Measurements from ENCODE around the gene WDFY3. TPM values are rescaled to one million over a fixed set of nuclear protein-coding genes. Genes with fewer than 3 reads are reported as not detected.

WDFY3 gene
- total and polyA plus RNA-seq, 7 donors, result 3.2 to 54.2 (median 38.2) TPM

DNA sequence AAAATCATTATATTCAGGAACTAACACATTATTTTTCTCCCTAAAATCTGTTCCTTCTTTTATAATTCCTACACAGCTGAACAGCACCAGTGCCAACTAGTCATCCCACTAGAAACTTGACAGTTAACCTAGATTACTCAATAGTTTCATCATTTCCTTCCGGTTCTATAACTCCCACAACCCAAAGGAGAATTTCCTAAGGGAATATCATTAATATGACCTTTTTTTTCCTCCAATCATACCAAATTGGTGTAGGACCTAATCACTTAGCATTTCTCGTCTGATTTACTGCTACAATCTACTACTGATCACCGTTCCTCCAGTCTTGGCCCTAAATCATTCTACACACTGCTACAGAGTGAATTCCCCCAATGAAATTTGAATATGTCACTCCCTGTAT lies 45.9 kb downstream of the WDFY3 start:
- ATAC-seq (peak in 3 of 4 donors; percentile 49 to 68 (median 55)), DNase-seq (no peak)
- Histone ChIP-seq H3K9me3 (no peaks in the 10 kb centered on the region), H3K27ac (peak overlapping the region; percentile 7), H3K27me3 (ENCODE audit: insufficient read depth in 3 of 3, low read length in 2 of 3) (no peaks in the 10 kb centered on the region), H3K4me3 (no peak overlapping the region), H3K36me3 (ENCODE audit: insufficient read depth in 1 of 2, low read depth in 1 of 2) (peaks cover 0 to 7% of the 10 kb centered on the region in 2 donors), H3K4me1 (peaks cover 24% of the 10 kb centered on the region)
- WGBS, 3 donors, result 52 to 66% (median 66%) methylated on average over 3 of the region's 3 CpGs
- intact Hi-C loops (cut with DNase I), result no loop called here
- TF ChIP-seq, protein P1, sequence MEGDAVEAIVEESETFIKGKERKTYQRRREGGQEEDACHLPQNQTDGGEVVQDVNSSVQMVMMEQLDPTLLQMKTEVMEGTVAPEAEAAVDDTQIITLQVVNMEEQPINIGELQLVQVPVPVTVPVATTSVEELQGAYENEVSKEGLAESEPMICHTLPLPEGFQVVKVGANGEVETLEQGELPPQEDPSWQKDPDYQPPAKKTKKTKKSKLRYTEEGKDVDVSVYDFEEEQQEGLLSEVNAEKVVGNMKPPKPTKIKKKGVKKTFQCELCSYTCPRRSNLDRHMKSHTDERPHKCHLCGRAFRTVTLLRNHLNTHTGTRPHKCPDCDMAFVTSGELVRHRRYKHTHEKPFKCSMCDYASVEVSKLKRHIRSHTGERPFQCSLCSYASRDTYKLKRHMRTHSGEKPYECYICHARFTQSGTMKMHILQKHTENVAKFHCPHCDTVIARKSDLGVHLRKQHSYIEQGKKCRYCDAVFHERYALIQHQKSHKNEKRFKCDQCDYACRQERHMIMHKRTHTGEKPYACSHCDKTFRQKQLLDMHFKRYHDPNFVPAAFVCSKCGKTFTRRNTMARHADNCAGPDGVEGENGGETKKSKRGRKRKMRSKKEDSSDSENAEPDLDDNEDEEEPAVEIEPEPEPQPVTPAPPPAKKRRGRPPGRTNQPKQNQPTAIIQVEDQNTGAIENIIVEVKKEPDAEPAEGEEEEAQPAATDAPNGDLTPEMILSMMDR (IDR thresholded peaks at IDR 0.05), result no peak

DNA sequence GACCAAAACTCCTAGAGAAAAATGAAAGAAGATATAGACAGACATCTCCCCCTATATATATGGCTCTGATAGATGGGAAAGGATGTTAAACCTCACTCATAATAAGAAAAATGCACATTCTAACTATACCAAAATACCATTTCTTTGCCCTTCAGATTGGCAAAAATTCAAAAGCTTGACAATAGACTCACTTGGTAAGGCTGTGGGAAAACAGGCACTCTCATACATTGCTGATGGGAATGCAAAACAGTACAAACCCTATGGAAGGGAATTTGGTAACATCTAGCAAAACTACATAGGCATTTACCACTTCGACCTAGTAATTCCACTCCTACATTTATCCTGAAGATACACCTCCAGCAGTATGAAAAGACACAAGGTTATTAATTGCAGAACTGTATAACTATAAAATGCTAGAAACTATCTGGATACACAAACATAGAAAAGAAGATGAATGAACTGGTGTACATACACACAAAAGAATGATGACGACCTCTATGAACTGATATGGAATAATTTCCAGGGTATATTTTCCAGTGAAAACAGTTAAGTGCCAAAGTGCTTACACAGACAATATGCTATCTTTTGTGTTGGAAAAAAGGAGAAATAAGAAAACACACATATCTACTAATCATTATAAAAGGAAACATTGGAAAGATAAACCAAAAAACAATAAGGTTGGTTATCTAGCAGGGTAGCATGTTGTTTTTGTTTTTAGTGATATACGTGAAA lies 48.5 kb downstream of the WDFY3 start:
- no peak overlapping the region for H3K27ac ChIP-seq
- intact Hi-C loops (cut with DNase I), result no loop called here
- H3K9me3 ChIP-seq, result no peaks in the 10 kb centered on the region
- H3K4me3 ChIP-seq, result no peak overlapping the region
- TF ChIP-seq, protein P1 (IDR thresholded peaks at IDR 0.05), result no peak
- peaks cover 37% of the 10 kb centered on the region for H3K4me1 ChIP-seq
- DNase-seq, result no peak
- no peaks in the 10 kb centered on the region for H3K27me3 ChIP-seq (ENCODE audit: insufficient read depth in 3 of 3, low read length in 2 of 3)
- ATAC-seq, result no peak
- 88 to 94% (median 93%) methylated on average over 3 of the region's 3 CpGs for WGBS, 3 donors
- H3K36me3 ChIP-seq (ENCODE audit: insufficient read depth in 1 of 2, low read depth in 1 of 2), result peaks cover 0 to 7% of the 10 kb centered on the region in 2 donors

DNA sequence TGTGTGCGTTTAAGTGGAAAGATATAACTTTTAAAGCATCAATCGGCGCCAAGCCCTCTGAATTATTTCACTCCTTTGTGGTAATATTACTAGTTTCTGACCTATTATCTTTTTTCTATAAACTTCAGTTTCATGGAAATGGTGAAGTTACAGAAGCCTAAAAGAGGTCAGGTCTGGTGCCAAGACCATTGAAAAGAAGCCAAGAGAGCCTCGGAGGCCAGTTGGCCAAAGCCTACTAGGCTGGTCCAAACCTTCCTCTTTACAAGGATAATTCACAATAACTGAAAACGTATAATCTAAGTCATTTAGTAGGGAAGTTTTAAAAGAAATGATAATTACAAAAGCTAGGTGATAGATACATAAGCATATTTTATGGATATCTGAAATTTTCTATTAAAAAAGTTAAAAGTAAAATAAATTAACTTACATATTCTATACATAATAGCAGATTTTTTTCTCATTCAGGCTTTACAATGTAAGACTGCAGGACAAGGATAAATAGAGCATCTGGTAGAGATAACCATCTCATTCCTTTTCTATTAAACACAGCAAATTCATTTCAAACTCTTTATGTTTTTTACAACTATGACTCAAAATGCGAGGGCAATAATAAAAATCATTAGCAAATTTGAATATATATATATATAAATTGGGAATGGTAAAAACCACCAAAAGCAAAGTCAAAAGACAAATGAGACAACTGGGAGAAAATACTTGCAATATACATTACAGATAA lies 49.2 kb downstream of the WDFY3 start:
- H3K27ac ChIP-seq, result no peak overlapping the region
- 63 to 74% (median 66%) methylated on average over 6 of the region's 6 CpGs for WGBS, 3 donors
- no peaks in the 10 kb centered on the region for H3K9me3 ChIP-seq
- H3K27me3 ChIP-seq (ENCODE audit: insufficient read depth in 3 of 3, low read length in 2 of 3), result no peaks in the 10 kb centered on the region
- TF ChIP-seq, protein P1 (IDR thresholded peaks at IDR 0.05), result no peak
- H3K36me3 ChIP-seq (ENCODE audit: insufficient read depth in 1 of 2, low read depth in 1 of 2), result peaks cover 0 to 7% of the 10 kb centered on the region in 2 donors
- DNase-seq (no peak), ATAC-seq (no peak)
- H3K4me3 ChIP-seq, result no peak overlapping the region
- H3K4me1 ChIP-seq, result peaks cover 45% of the 10 kb centered on the region
- intact Hi-C loops (cut with DNase I), result no loop called here

DNA sequence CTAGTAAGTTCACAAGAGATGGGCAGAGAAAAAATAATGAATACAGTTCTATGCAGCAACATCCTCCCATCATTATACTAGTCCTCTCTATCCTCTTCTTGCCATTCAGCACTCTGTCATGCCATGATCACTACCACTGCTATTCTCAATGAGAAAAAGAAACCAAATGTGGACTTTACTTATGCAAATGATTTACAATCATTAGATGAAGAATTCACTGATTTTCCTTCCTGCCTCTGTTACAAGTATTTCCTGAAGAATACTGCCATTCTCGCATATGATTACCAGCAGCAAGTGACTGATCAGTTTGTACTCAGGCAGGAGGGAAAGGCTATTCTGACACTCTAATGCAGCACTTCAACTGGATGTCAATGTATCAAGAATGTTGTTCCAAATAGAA lies 50.3 kb downstream of the WDFY3 start:
- ATAC-seq, result peak in 1 of 4 donors; percentile 46
- 58 to 78% (median 67%) methylated on average over 1 of the region's 1 CpG for WGBS, 3 donors
- Histone ChIP-seq H3K36me3 (ENCODE audit: insufficient read depth in 1 of 2, low read depth in 1 of 2) (peaks cover 0 to 7% of the 10 kb centered on the region in 2 donors), H3K9me3 (no peaks in the 10 kb centered on the region), H3K4me1 (peaks cover 45% of the 10 kb centered on the region), H3K27ac (no peak overlapping the region), H3K27me3 (ENCODE audit: insufficient read depth in 3 of 3, low read length in 2 of 3) (no peaks in the 10 kb centered on the region), H3K4me3 (no peak overlapping the region)
- TF ChIP-seq, protein P1 (IDR thresholded peaks at IDR 0.05), result no peak
- no peak for DNase-seq
- intact Hi-C loops (cut with DNase I), result no loop called here

All from psoas muscle (tissue), 8 donors.